IPS-18c (cell line): Measurements from ENCODE around the gene CACNG6.
A peak's percentile ranks its signal among the peaks of the same experiment; 100 is the strongest.
"Not testable (repeated sequence)": the region's sequence is repeated elsewhere in the genome, so short reads cannot be mapped to it uniquely, and the experiment has no call there.

Experiments
- H3K4me3 ChIP-seq: 2 replicates; pipeline ENCODE4 v1.7.0; 2013; ENCODE audit warnings: low read depth, mild to moderate bottlenecking, low read length, moderate library complexity; ENCODE audit not compliant: insufficient read depth
- H3K9me3 ChIP-seq: one replicate; pipeline ENCODE4 v1.6.1; 2013; ENCODE audit warnings: mild to moderate bottlenecking, low read length, moderate library complexity; ENCODE audit not compliant: control insufficient read depth, insufficient read depth

The CACNG6 gene

GRCh38 chr19:53991224-53992113, at the start of gene CACNG6:
CACNG6 (plus strand) TSS chr19:53991637; CDS start chr19:53992878, 1,241 bp downstream.
- Histone ChIP-seq H3K9me3 (no peaks in the 10 kb centered on the region), H3K4me3 (peak within 1 kb of the TSS; percentile 47)

GRCh38 chr19:53942001-53942786, 49.2 kb upstream of the CACNG6 start:
- H3K9me3 ChIP-seq, result no peaks in the 10 kb centered on the region

GRCh38 chr19:53944416-53944815, 47.0 kb upstream of the CACNG6 start:
- Histone ChIP-seq H3K9me3 (no peaks in the 10 kb centered on the region), H3K4me3 (no peak overlapping the region; the same call in 1 of the 2 replicates)

More at GRCh38 chr19:53942001-53942786, 49.2 kb upstream of the CACNG6 start:
- H3K4me3 ChIP-seq, result peak overlapping the region; percentile 84

- no peaks in the 10 kb centered on the region for H3K9me3 ChIP-seq
- no peak overlapping the region; the same call in 1 of the 2 replicates for H3K4me3 ChIP-seq
Measured at GRCh38 chr19:53944933-53945332, 46.5 kb upstream of the CACNG6 start.

GRCh38 chr19:53945441-53945840, 46.0 kb upstream of the CACNG6 start:
- no peaks in the 10 kb centered on the region for H3K9me3 ChIP-seq
- H3K4me3 ChIP-seq, result peak overlapping the region; percentile 46

- Histone ChIP-seq H3K9me3 (no peaks in the 10 kb centered on the region), H3K4me3 (no peak overlapping the region)
Measured at GRCh38 chr19:53945998-53946397, 45.4 kb upstream of the CACNG6 start.

- Histone ChIP-seq H3K4me3 (no peak overlapping the region), H3K9me3 (no peaks in the 10 kb centered on the region)
Measured at GRCh38 chr19:53947624-53948023, 43.8 kb upstream of the CACNG6 start.

- not testable (repeated sequence) for H3K9me3 ChIP-seq, H3K4me3 ChIP-seq
Measured at GRCh38 chr19:53948611-53949010, 42.8 kb upstream of the CACNG6 start.

GRCh38 chr19:53951436-53951835, 40.0 kb upstream of the CACNG6 start:
- Histone ChIP-seq H3K9me3 (no peaks in the 10 kb centered on the region), H3K4me3 (no peak overlapping the region)

GRCh38 chr19:53951947-53952346, 39.5 kb upstream of the CACNG6 start:
- no peaks in the 10 kb centered on the region for H3K9me3 ChIP-seq
- H3K4me3 ChIP-seq, result no peak overlapping the region

- H3K4me3 ChIP-seq, result no peak overlapping the region
- H3K9me3 ChIP-seq, result no peaks in the 10 kb centered on the region
Measured at GRCh38 chr19:53953383-53953782, 38.1 kb upstream of the CACNG6 start.

- Histone ChIP-seq H3K4me3 (peak overlapping the region; percentile 42), H3K9me3 (no peaks in the 10 kb centered on the region)
Measured at GRCh38 chr19:53957448-53958167, 33.8 kb upstream of the CACNG6 start.

GRCh38 chr19:53958168-53958571, 33.3 kb upstream of the CACNG6 start:
- H3K4me3 ChIP-seq, result peak overlapping the region; percentile 42
- no peaks in the 10 kb centered on the region for H3K9me3 ChIP-seq

GRCh38 chr19:53958823-53959757, 32.3 kb upstream of the CACNG6 start:
- Histone ChIP-seq H3K9me3 (no peaks in the 10 kb centered on the region), H3K4me3 (peak overlapping the region; percentile 58)

- Histone ChIP-seq H3K9me3 (no peaks in the 10 kb centered on the region), H3K4me3 (peak overlapping the region; percentile 58)
Measured at GRCh38 chr19:53960187-53960586, 31.2 kb upstream of the CACNG6 start.

GRCh38 chr19:53960886-53961285, 30.6 kb upstream of the CACNG6 start:
- H3K4me3 ChIP-seq, result peak overlapping the region; percentile 58
- H3K9me3 ChIP-seq, result no peaks in the 10 kb centered on the region
